Measurements from ENCODE around the gene ISG15.

DNA sequence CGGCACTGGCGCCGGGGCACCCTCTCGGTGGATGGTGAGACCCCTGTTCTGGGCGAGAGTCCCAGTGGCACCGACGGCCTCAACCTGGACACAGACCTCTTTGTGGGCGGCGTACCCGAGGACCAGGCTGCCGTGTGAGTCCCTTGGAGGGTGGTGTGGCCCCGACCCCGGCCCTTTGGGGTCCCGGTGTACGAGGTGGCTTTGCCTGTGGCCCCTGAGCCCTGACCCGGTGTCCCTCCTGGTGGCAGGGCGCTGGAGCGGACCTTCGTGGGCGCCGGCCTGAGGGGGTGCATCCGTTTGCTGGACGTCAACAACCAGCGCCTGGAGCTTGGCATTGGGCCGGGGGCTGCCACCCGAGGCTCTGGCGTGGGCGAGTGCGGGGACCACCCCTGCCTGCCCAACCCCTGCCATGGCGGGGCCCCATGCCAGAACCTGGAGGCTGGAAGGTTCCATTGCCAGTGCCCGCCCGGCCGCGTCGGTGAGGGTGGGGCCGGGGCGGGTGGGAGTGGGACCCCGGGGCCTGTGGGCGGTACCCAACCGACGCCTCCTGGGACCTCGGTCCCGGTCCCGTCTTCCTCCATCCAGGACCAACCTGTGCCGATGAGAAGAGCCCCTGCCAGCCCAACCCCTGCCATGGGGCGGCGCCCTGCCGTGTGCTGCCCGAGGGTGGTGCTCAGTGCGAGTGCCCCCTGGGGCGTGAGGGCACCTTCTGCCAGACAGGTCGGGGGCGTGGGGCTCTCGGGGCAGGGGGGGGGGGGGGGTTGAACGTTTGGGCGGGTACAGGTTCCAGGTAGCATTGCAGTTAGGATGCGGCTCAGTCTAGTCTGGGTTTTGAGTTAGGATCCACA, 36.2 kb downstream of the ISG15 start:
- TF ChIP-seq, protein P1, sequence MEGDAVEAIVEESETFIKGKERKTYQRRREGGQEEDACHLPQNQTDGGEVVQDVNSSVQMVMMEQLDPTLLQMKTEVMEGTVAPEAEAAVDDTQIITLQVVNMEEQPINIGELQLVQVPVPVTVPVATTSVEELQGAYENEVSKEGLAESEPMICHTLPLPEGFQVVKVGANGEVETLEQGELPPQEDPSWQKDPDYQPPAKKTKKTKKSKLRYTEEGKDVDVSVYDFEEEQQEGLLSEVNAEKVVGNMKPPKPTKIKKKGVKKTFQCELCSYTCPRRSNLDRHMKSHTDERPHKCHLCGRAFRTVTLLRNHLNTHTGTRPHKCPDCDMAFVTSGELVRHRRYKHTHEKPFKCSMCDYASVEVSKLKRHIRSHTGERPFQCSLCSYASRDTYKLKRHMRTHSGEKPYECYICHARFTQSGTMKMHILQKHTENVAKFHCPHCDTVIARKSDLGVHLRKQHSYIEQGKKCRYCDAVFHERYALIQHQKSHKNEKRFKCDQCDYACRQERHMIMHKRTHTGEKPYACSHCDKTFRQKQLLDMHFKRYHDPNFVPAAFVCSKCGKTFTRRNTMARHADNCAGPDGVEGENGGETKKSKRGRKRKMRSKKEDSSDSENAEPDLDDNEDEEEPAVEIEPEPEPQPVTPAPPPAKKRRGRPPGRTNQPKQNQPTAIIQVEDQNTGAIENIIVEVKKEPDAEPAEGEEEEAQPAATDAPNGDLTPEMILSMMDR (IDR thresholded peaks at IDR 0.05): no peak
- TF ChIP-seq POLR2A (IDR thresholded peaks at IDR 0.05): no peak

All from Peyer's patch (tissue), 4 donors.